Umbilical cord (tissue), 2 donors: ENCODE measurements around the gene YPEL1. TPM values are rescaled to one million over a fixed set of nuclear protein-coding genes. Genes with fewer than 3 reads are reported as not detected.
"Not testable (repeated sequence)": the region's sequence is repeated elsewhere in the genome, so short reads cannot be mapped to it uniquely, and the experiment has no call there.

ENCODE experiments used
- DNase-seq: peaks from one replicate; pipeline ENCODE4 v3.0.0-alpha.2; 2015; ENCODE audit warnings: low spot score
- total RNA-seq: library from RNA; depleted of rRNA; stranded (reverse); fragments of >200 nt; gene quantifications from one replicate; pipeline ENCODE4 v1.2.3, GENCODE V29; 2014; ENCODE audit warnings: low replicate concordance; ENCODE audit not compliant: insufficient read depth

YPEL1 gene
- total RNA-seq, 1 donor from 2014 or later, result 9.6 TPM

GRCh38 chr22:21699643-21700042 is 36.0 kb downstream of the YPEL1 start:
- DNase-seq, result no peak

- no peak for DNase-seq
Observed at GRCh38 chr22:21698430-21699329, 36.9 kb downstream of the YPEL1 start.

- DNase-seq, result no peak
Observed at GRCh38 chr22:21697880-21698279, 37.7 kb downstream of the YPEL1 start.

- no peak for DNase-seq
Observed at GRCh38 chr22:21697021-21697771, 38.4 kb downstream of the YPEL1 start.

- no peak for DNase-seq
Observed at GRCh38 chr22:21696115-21696514, 39.5 kb downstream of the YPEL1 start.

GRCh38 chr22:21695430-21696085 is 40.0 kb downstream of the YPEL1 start:
- no peak for DNase-seq

- no peak for DNase-seq
Observed at GRCh38 chr22:21694795-21695429, 40.7 kb downstream of the YPEL1 start.

- DNase-seq, result no peak
Observed at GRCh38 chr22:21694394-21694793, 41.2 kb downstream of the YPEL1 start.

GRCh38 chr22:21693999-21694341 is 41.6 kb downstream of the YPEL1 start:
- no peak for DNase-seq

GRCh38 chr22:21693333-21693998 is 42.1 kb downstream of the YPEL1 start:
- no peak for DNase-seq

- not testable (repeated sequence) for DNase-seq
Observed at GRCh38 chr22:21692856-21693255, 42.7 kb downstream of the YPEL1 start.

GRCh38 chr22:21691816-21692215 is 43.8 kb downstream of the YPEL1 start:
- DNase-seq, result no peak

GRCh38 chr22:21690401-21690801 is 45.2 kb downstream of the YPEL1 start:
- no peak for DNase-seq

- DNase-seq, result no peak
Observed at GRCh38 chr22:21688706-21689381, 46.8 kb downstream of the YPEL1 start.

GRCh38 chr22:21688341-21688705 is 47.3 kb downstream of the YPEL1 start:
- DNase-seq, result no peak

GRCh38 chr22:21687685-21688259 is 47.8 kb downstream of the YPEL1 start:
- no peak for DNase-seq

- DNase-seq, result no peak
Observed at GRCh38 chr22:21686634-21687393, 48.8 kb downstream of the YPEL1 start.

- no peak for DNase-seq
Observed at GRCh38 chr22:21686193-21686608, 49.4 kb downstream of the YPEL1 start.

- no peak for DNase-seq
Observed at GRCh38 chr22:21685164-21685513, 50.5 kb downstream of the YPEL1 start.
